PC-9 (cell line): ENCODE measurements around the gene MICALL1. TPM values are rescaled to one million over a fixed set of nuclear protein-coding genes. Genes with fewer than 3 reads are reported as not detected.

Experiments
- BruUV-seq: library from RNA; stranded (reverse); fragments of 400-500 nt; replicated peaks from 2 replicates; lab custom pipeline; 2021; lab: Mats Ljungman, UMichigan
- CTCF ChIA-PET: fragments of 300-600 bp; sonication (Branson Sonifier 250); formaldehyde crosslinking; loops from one replicate; lab custom pipeline; 2022; ENCODE audit warnings: antibody characterized with exemption; lab: Charles Lee
- POLR2A ChIA-PET: fragments of 300-600 bp; sonication (Branson Sonifier 250); formaldehyde crosslinking; loops from one replicate; lab custom pipeline; 2022; ENCODE audit warnings: antibody characterized with exemption; ENCODE audit not compliant: unreplicated experiment; lab: Charles Lee
- DNase-seq, 2 experiments: peaks; one replicate each; pipeline versions ENCODE4 v3.0.0 to v3.0.0-alpha.2; 2015 to 2022; ENCODE audit warnings: mixed read lengths in 1 of 2
- H2AFZ ChIP-seq: fragments of 200-600 bp; sonication (generic); 2 replicates; pipeline ENCODE4 v1.8.1; 2017; ENCODE audit warnings: antibody characterized with exemption
- H3F3A ChIP-seq: fragments of 200-600 bp; sonication (generic); 2 replicates; pipeline ENCODE4 v1.8.1; 2017; ENCODE audit warnings: antibody characterized with exemption, mild to moderate bottlenecking, low read depth; ENCODE audit not compliant: insufficient read depth
- H3K27ac ChIP-seq: fragments of 200-600 bp; sonication (generic); 2 replicates; pipeline ENCODE4 v1.6.1; 2016; ENCODE audit warnings: mixed run types
- H3K27me3 ChIP-seq: fragments of 200-600 bp; sonication (generic); 2 replicates; pipeline ENCODE4 v1.6.1; 2016; ENCODE audit warnings: low read depth, mixed run types; ENCODE audit not compliant: insufficient read depth
- H3K36me3 ChIP-seq: fragments of 200-600 bp; sonication (generic); 2 replicates; pipeline ENCODE4 v1.6.1; 2016; ENCODE audit warnings: low read depth, mixed run types
- H3K4me1 ChIP-seq: fragments of 200-600 bp; sonication (generic); replicated peaks from 2 replicates; pipeline ENCODE4 v1.6.1; 2016; ENCODE audit warnings: mixed run types; ENCODE audit not compliant: insufficient read depth
- H3K4me2 ChIP-seq: fragments of 200-600 bp; sonication (generic); 2 replicates; pipeline ENCODE4 v1.6.1; 2017; ENCODE audit warnings: mixed run types
- H3K4me3 ChIP-seq: fragments of 200-600 bp; sonication (generic); 2 replicates; pipeline ENCODE4 v1.6.1; 2016; ENCODE audit warnings: mixed run types
- H3K79me2 ChIP-seq: fragments of 200-600 bp; sonication (generic); 2 replicates; pipeline ENCODE4 v1.6.1; 2017; ENCODE audit warnings: low read depth, mixed run types
- H3K9me2 ChIP-seq: fragments of 200-600 bp; sonication (generic); 2 replicates; pipeline ENCODE4 v1.8.1; 2017; ENCODE audit warnings: mild to moderate bottlenecking; ENCODE audit not compliant: insufficient read depth
- H3K9me3 ChIP-seq: fragments of 200-600 bp; sonication (generic); 2 replicates; pipeline ENCODE4 v1.8.1; 2016; ENCODE audit warnings: low read depth; ENCODE audit not compliant: insufficient read depth
- H4K20me1 ChIP-seq: fragments of 200-600 bp; sonication (generic); 2 replicates; pipeline ENCODE4 v1.8.1; 2017; ENCODE audit not compliant: insufficient read depth
- EZH2 ChIP-seq: fragments of 200-600 bp; sonication (generic); IDR thresholded peaks from 2 replicates; pipeline ENCODE4 v1.8.0; 2017; ENCODE audit warnings: antibody characterized with exemption, low read depth
- intact Hi-C: fragments of 100-400 bp; cut with micrococcal nuclease; formaldehyde crosslinking; loops from one replicate; pipeline ENCODE4 v1.10.0; 2022; ENCODE audit not compliant: unreplicated experiment
- total RNA-seq: library from RNA; stranded (reverse); gene quantifications from 2 replicates; pipeline ENCODE4 v1.2.3, GENCODE V29; 2021
- TF ChIP-seq, protein P1 (sequence below): fragments of 200-600 bp; sonication (generic); conservative IDR thresholded peaks from 2 replicates; pipeline ENCODE4 v1.6.1; 2017; ENCODE audit warnings: mixed run types, antibody characterized with exemption, mild to moderate bottlenecking, moderate library complexity

Gene MICALL1
- total RNA-seq, 1 experiment from 2014 or later = 113 TPM

- no TSS peak for BruUV-seq
- Histone ChIP-seq H4K20me1 (peaks cover 66% of the 10 kb centered on the region), H3K4me1 (peaks cover 15% of the 10 kb centered on the region), H3F3A (peaks cover 21% of the 10 kb centered on the region; the same call in 1 of the 2 replicates), H3K9me3 (no peaks in the 10 kb centered on the region), H3K27me3 (no peaks in the 10 kb centered on the region), H3K27ac (no peak overlapping the region), H3K79me2 (peaks cover 50% of the 10 kb centered on the region), H3K4me2 (no peak overlapping the region), H3K9me2 (no peaks in the 10 kb centered on the region), H3K4me3 (no peak overlapping the region), H2AFZ (no peak overlapping the region), H3K36me3 (peaks cover 28% of the 10 kb centered on the region)
- TF ChIP-seq EZH2 = no peak
- TF ChIP-seq, protein P1, sequence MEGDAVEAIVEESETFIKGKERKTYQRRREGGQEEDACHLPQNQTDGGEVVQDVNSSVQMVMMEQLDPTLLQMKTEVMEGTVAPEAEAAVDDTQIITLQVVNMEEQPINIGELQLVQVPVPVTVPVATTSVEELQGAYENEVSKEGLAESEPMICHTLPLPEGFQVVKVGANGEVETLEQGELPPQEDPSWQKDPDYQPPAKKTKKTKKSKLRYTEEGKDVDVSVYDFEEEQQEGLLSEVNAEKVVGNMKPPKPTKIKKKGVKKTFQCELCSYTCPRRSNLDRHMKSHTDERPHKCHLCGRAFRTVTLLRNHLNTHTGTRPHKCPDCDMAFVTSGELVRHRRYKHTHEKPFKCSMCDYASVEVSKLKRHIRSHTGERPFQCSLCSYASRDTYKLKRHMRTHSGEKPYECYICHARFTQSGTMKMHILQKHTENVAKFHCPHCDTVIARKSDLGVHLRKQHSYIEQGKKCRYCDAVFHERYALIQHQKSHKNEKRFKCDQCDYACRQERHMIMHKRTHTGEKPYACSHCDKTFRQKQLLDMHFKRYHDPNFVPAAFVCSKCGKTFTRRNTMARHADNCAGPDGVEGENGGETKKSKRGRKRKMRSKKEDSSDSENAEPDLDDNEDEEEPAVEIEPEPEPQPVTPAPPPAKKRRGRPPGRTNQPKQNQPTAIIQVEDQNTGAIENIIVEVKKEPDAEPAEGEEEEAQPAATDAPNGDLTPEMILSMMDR = no peak
- no peak for DNase-seq
- intact Hi-C loops = no loop called here
- ChIA-PET POLR2A (interaction anchor here (0.6 kb wide), 1 partner anchor 67 kb away, joined by 13 read pairs; the partner anchor contains the start of gene ANKRD54), CTCF (no interaction called here)
Measured at GRCh38 chr22:37910890-37911672, 5.0 kb downstream of the MICALL1 start.

DNA sequence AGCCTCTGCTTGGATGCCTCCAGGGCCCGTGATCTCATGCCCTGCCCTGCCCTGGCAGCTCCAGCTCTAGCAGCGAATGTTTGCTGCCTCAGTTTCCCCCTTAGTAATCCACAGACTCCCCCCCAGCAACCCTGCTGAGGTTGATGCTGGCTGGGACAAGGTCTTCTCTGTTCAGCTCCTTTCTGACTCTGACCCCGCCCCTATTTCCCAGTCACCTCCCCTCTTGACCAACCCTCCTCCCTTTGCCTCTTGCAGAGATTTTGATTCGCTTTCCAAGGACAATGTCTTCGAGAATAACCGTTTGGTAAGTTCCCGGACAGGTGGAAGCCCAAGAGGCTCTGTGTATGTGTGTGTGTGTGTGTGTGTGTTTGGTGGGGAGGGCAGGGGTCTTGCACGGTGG, 5.6 kb downstream of the MICALL1 start:
- H3K9me3 ChIP-seq = no peaks in the 10 kb centered on the region
- peaks cover 66% of the 10 kb centered on the region for H4K20me1 ChIP-seq
- no peak overlapping the region for H3K4me2 ChIP-seq
- H3K4me3 ChIP-seq = no peak overlapping the region
- ChIA-PET CTCF (no interaction called here), POLR2A (interaction anchor here (0.6 kb wide), 1 partner anchor 68 kb away, joined by 13 read pairs; the partner anchor contains the start of gene ANKRD54)
- DNase-seq = no peak
- H3K79me2 ChIP-seq = peaks cover 49% of the 10 kb centered on the region
- H3K36me3 ChIP-seq = peaks cover 28% of the 10 kb centered on the region
- peaks cover 15% of the 10 kb centered on the region for H3K4me1 ChIP-seq
- no peak for TF ChIP-seq EZH2
- TF ChIP-seq, protein P1 = no peak
- no peaks in the 10 kb centered on the region for H3K9me2 ChIP-seq
- no peaks in the 10 kb centered on the region for H3K27me3 ChIP-seq
- intact Hi-C loops = no loop called here
- no peak overlapping the region for H2AFZ ChIP-seq
- no TSS peak for BruUV-seq
- peaks cover 21% of the 10 kb centered on the region; the same call in 1 of the 2 replicates for H3F3A ChIP-seq
- no peak overlapping the region for H3K27ac ChIP-seq

- intact Hi-C loops = no loop called here
Measured at GRCh38 chr22:37912171-37912570, 6.1 kb downstream of the MICALL1 start.

More at GRCh38 chr22:37912171-37912570, 6.1 kb downstream of the MICALL1 start:
- Histone ChIP-seq H3K9me2 (no peaks in the 10 kb centered on the region), H3K36me3 (peaks cover 32% of the 10 kb centered on the region), H3K27me3 (no peaks in the 10 kb centered on the region), H3K4me1 (peaks cover 15% of the 10 kb centered on the region), H3K27ac (no peak overlapping the region), H4K20me1 (peaks cover 61% of the 10 kb centered on the region), H2AFZ (no peak overlapping the region), H3K9me3 (no peaks in the 10 kb centered on the region), H3K4me2 (no peak overlapping the region), H3K79me2 (peaks cover 44% of the 10 kb centered on the region), H3F3A (peaks cover 16% of the 10 kb centered on the region; the same call in 1 of the 2 replicates), H3K4me3 (no peak overlapping the region)
- DNase-seq = no peak
- TF ChIP-seq, protein P1 = no peak
- no peak for TF ChIP-seq EZH2
- BruUV-seq = no TSS peak
- CTCF ChIA-PET = no interaction called here
- POLR2A ChIA-PET = interaction anchor here (0.6 kb wide), 1 partner anchor 10 kb away, joined by 3 read pairs; no protein-coding TSS in a partner anchor
